Measurements from ENCODE around the gene LAMTOR3. TPM values are rescaled to one million over a fixed set of nuclear protein-coding genes. Genes with fewer than 3 reads are reported as not detected.

Gene LAMTOR3, protein sequence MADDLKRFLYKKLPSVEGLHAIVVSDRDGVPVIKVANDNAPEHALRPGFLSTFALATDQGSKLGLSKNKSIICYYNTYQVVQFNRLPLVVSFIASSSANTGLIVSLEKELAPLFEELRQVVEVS
- polyA plus RNA-seq (ENCODE audit: insufficient read length in 3 of 3), result 100 to 1,000 TPM; 101 to 115 (median 109) TPM

DNA sequence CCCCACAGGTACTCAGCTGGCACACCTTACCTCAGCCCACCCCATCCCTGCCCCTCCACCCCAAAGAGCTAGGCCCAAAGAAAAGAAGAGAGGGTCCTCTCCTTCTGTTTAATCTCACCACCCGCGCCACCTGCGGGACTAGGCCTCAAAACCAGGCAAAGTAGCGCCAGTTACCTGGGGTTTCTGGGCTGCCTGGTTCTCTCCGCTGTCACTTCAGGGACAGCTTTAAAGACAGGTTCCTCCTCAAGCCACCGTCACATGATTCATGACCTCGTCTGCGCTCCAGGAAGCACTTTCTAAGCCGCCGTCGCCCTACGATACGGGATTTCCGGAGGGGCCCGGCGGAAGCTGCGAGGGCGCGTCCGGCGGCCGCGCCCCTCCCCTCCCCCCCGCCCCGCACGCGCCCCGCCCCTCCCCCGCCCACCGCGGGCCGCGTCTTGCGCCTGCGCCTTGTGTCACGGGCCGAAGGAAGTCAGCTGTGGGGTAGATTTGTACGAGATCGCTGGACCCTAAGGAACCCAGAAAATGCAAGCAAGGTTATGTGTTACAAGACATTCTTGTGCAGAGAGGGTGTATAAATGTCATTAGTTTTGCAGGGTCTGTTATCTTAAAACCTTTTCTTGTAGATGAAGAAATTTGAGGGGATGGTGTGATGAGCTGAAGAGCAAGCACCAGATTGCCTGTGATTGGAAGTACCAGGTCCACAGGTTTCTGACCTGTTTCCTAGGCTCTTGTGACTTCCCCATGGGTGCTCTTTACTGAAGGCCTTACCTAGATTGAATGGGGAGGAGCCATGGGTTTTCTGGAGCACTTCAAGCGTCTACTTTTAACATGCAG lies at the start of gene LAMTOR3:
Gene LAMTOR3, minus strand, starts transcription at position 267 of the 837 bp plus-strand sequence. CDS start 464 bp downstream, outside the sequence.
- peak; percentile 74 to 84 (median 79) for DNase-seq (ENCODE audit: low read depth in 3 of 3, low spot score in 2 of 3)

DNA sequence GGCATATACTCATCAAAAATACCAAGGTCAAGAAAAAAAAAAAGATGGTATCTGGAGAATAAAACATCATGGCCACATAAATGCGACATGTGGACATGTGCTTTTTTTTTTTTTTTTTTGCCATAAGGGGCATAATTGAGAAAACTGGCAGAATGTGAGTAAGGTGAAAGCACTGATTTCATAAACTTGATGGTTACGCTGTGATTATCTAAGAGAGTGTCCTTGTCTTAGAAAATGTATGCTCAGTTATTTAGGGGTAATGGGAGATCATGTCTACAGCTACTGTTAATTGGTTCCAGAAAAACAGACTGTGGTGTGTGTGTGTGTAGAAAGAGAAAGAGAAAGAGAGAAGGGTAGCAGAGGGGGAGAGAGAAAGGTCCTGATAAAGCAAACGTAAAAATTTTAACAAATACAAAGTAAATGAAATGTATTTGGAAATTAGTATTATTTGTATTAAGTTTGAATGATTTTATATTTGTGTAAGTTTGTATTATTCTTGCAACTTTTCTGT lies 44.1 kb upstream of the LAMTOR3 start:
- DNase-seq (ENCODE audit: low read depth in 3 of 3, low spot score in 2 of 3), result no peak

DNA sequence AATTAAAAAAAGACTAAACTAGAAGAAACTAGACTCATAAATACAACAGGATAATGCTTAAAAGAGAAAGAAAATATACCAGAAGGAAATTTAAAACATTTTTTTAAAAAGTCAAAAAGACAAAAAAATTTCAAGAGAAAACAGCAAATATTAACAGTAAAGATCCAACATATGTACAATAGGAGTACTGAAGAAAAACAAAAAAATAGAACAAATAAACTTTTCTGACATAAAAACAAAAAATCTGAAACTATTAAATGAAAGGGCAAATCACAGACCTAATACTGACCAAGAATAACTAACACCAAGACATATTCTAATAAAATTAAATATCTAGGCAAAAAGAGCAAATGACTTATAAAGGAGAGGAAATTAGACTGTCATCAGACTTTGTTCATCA lies 40.7 kb upstream of the LAMTOR3 start:
- no peak for DNase-seq (ENCODE audit: low read depth in 3 of 3, low spot score in 2 of 3)

DNA sequence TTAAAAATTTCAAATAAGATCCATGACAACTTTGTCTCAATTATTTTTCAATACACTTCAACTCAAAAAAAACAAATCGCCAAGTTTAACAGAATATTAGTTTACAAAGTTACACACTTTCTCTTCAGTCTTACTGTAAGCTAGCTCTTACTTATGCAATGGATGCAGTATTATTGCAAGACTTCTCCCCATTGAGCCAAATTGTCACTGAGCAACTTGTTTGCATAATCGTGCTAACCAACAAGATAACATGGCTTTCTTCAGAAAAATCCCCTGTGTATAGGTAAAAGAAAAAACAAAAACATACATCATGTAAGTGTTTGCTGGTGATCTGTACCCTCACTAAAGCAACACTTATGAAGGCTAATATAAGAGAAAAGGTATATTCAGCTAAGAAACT lies 33.3 kb upstream of the LAMTOR3 start:
- DNase-seq (ENCODE audit: low read depth in 3 of 3, low spot score in 2 of 3), result no peak

DNA sequence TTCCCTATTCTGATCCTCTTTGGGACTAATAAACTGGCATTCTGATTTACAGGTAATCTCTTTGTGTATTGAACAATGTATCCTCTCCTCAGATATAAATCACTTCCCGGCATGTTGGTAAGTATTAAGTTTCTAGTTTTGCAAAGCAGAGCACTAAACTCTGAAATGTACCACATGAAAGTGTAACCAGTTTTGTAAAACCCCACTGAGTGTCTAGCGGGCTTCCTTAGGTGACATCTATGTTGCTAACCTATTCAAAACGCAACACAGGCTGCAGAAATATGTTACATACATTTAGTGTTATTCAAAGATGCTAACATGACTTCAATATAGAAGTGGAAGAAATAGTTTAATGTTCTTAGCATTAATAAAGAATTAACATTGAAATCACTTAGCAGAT lies 26.9 kb upstream of the LAMTOR3 start:
- no peak for DNase-seq (ENCODE audit: low read depth in 3 of 3, low spot score in 2 of 3)

DNA sequence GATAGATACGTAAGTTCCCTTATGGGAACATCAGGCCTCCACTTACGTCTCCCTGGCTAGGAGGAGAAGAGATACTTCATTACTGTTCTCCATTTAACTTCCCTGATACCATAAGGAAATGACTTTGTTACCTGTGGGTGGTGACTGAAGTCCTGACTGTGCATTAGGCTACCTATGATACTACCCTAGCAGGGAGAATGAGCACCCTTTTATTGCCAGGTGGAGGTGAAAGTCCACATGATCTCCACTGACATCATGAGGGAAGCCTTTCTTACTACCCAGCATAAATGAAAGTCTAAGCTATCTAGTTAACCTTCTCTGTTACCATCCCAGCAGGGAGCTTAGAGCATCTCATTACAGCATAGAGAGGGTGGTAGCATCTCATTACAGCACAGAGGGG lies 24.4 kb upstream of the LAMTOR3 start:
- no peak for DNase-seq (ENCODE audit: low read depth in 3 of 3, low spot score in 2 of 3)

DNA sequence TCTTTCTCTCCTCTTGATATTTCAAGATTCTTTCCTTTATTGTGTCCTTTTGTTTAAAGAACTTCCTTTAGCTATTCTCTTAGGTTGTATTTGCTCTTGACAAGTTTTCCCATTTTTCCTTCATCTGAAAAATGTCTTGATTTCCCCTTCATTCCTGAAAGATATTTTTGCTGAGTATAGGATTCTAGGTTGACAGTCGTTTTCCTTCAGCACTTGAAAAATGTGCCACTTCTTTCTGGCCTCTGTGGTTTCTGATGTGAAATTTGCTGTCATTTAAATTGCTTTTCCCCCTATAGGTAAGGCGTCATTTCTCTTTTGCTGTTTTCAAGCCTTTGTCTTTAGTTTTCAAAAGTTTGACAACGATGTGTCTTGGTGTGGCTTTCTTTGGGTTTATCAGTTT lies 23.3 kb upstream of the LAMTOR3 start:
- DNase-seq (ENCODE audit: low read depth in 3 of 3, low spot score in 2 of 3), result no peak

DNA sequence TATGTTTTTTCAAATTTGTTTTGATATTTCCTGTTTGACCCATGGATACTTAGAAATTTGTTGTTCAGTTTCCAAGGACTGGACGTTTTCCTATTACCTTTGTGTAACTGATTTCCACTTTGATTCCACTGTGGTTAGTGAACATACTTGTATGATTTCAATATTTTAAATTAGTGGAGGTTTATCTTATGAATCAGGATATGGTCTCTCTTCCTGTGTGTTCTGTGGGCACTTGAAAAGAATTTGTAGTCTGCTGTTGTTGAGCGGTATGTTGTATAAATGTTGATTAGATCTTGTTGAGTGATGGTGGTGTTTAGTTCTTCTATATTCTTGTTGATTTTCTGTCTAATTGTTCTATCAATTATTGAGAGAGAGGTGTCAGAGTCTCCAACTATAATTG lies 21.2 kb upstream of the LAMTOR3 start:
- DNase-seq (ENCODE audit: low read depth in 3 of 3, low spot score in 2 of 3), result no peak

DNA sequence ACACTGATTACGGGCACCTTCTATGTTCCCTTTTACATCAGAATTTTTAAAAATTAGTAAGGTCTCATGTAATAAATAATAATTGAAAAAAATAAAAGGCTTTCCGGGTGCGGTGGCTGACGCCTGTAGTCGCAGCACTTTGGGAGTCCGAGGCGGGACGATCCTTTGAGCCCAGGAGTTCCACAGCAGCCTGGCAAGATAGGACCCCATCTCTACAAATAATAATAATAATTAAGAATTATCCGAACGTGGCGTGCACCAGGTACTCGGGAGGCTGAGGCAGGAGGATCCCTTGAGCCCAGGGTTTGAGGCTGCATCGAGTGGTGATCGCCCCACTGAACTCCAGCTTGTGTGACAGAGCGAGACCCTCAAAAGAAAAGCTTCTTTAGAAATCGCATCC lies 771 bp upstream of the LAMTOR3 start:
- no peak for DNase-seq (ENCODE audit: low read depth in 3 of 3, low spot score in 2 of 3)

DNA sequence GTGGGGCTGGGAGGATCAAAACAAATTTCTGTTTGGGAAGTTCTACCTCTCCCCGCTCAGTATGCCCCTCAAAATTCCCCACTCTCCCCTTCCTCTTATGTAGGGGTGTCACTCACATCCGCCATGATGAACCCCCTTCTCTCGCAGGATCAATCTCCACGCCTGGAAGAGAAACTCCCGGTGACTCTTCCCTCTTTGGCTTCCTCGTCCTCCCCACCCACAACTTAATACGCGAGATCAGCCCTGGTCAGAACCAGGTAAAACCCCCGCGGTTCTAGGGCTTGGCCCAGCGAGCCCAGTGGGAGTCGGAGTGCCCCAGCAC lies 427 bp downstream of the LAMTOR3 start:
- DNase-seq (ENCODE audit: low read depth in 3 of 3, low spot score in 2 of 3), result peak in 1 of 3 donors; percentile 10

DNA sequence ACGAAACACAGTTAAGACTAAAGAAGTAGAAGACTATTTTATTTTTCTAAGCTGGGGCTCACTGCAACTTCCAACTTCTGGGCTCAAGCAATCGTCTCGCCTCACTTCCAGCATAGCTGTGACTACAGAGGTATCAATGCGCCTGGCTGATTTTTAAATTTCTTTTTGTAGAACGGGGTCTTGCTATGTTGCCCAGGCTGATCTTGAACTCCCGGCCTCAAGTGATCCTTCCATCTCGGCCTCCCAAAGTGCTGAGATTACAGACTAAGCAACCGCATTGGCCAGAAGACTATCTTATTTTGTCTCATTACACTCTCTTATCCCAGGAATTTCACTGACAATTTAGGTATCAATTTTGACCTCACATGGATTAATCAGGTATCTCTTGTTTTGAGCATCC lies 1.2 kb downstream of the LAMTOR3 start:
- DNase-seq (ENCODE audit: low read depth in 3 of 3, low spot score in 2 of 3), result no peak

DNA sequence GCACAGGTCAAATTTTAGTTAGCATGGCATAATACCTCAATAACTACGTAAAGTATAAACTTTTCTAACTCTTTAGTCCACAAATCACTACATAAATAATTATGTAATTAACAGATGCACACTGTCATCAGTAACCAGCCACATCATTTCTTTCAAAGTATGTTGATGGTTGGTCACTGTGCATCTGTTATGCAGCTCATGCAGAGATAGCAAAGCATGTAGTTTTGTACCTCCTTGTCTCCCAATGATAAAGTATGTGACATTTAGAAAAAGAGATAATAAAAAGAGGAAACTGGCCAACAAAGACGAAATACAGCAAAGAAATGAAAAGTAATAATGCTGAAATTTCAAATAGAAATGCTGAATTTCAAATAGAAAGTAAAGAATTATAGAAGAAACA lies 2.9 kb downstream of the LAMTOR3 start:
- DNase-seq (ENCODE audit: low read depth in 3 of 3, low spot score in 2 of 3), result no peak

DNA sequence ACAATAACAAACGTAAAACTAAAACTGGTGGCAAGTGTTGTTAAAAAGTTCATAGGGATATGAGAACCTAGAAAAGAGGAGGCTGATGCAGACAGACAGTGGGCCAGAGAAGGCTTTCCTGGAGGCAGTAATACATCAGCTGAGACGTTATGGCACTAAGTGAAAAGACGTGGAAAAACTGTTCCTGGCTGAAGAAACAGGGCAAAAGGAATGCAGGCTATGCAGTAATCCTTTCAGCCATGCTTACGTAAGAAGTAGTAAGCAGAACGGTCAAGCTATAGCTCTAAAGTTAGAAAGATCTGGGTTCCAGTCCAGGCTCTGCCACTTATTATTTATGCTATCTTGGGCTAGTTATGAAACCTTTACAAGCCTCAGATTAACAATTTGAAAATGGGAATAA lies 6.4 kb downstream of the LAMTOR3 start:
- DNase-seq (ENCODE audit: low read depth in 3 of 3, low spot score in 2 of 3), result no peak

DNA sequence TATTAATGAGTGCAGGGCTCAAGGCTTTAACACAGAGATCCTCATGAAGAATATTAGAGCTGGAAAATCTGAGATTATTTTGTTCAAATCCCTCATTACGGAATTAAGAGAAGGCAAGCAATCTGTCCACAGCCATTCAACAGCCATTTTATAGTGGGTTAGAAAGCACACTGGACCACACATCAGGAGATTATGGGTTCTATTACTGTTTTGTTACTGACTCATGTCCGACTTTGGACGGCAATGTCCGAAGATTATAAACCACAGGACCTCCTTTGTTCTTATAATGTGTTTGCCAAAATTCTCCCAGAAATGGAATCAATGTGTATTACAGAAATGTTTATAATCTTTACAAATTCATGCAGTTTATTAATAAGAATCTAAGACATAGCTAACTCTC lies 8.1 kb downstream of the LAMTOR3 start:
- DNase-seq (ENCODE audit: low read depth in 3 of 3, low spot score in 2 of 3), result no peak

DNA sequence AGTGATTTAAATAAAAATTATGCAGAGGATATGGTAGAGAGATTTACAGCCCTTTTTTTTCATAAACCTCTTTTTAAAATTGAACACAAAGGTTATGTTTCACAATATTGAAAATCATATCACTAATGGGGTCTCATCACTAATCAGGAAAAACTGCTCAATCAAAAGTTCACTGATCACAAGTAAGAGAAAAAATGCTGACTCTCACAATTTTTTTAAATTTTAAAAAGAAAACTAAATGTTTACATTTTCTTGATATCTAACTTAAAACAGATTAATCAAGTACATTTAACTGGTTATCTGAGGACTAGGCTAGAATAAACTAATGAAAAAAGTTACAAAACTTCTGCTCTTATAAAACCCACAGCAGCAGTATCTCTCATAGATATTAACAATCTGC lies 8.5 kb downstream of the LAMTOR3 start:
- no peak for DNase-seq (ENCODE audit: low read depth in 3 of 3, low spot score in 2 of 3)

DNA sequence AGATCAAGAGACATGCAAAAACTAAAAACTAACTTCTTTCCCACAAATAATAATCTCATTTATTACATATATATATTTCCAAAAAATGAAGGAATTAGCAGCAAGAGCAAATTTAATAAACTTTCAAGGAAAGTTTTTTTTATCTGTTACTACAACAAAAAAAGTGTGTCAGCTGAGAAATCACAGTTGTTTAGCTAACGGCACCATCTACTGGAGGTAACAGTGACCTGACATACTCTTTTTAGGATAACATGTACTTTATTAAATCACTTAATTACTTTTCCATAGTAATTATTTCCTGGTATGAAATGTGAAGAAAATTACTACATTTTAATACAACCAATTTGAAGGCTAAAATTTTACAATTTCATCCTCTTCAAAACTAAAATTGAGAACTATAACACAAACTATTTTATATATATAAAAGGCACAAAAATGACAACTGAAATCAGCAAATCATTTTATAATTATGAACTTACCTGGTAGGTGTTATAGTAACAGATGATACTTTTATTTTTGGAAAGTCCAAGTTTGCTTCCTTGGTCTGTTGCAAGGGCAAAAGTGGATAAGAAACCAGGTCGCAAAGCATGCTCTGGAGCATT lies 9.1 kb downstream of the LAMTOR3 start:
- peak in 1 of 3 donors; percentile 13 for DNase-seq (ENCODE audit: low read depth in 3 of 3, low spot score in 2 of 3)

DNA sequence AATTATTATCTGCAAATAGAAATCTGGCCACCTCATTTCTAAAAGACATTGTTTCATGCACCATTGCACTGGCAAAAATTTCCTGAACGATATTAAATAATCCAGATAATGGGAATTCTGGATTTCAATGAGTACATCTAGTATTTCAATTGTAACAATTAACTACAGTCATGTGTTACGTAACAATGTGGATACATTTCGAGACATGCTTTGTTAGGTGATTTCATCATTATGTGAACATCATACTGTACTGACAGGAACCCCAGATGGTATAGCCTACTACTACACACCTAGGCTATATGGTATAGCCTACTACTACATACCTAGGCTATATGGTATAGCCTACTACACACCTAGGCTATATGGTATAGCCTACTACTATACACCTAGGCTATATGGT lies 14.8 kb downstream of the LAMTOR3 start:
- no peak for DNase-seq (ENCODE audit: low read depth in 3 of 3, low spot score in 2 of 3)

DNA sequence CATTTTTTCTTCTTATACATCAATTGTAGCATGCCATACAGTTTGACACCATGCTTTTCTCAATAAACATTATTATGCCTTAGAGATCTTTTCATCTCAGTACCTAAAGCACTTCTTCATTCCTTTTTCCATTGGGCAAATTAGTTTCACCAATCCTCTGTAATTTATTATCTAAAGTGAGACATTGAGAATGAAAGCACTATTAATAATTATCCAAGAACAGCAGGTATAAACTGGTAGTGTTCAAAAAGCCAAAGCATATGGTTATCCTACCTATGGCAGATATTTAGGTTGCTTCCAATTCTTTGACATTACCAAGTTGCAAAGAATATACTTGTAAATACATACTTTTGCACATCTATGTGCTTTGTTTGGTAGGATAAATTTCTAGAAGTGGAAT lies 15.6 kb downstream of the LAMTOR3 start:
- no peak for DNase-seq (ENCODE audit: low read depth in 3 of 3, low spot score in 2 of 3)

DNA sequence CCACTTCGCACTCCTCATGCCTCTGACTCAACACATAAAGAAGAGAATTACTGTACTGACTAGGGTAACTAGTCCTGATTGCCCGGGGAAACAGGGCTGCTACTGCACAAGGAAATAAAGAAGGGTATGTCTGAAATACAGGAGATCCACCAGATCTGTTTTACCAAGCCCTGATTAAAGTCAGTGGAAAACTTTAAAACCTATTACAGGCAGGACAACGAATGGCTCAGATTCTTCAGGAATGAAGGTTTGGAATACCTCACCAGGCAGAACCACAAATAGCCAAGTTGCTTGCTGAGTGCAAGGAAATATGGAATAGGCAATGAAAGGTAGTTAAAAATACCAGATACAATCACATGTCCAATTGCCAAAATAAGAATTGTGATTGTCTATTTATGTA lies 17.3 kb downstream of the LAMTOR3 start:
- no peak for DNase-seq (ENCODE audit: low read depth in 3 of 3, low spot score in 2 of 3)

DNA sequence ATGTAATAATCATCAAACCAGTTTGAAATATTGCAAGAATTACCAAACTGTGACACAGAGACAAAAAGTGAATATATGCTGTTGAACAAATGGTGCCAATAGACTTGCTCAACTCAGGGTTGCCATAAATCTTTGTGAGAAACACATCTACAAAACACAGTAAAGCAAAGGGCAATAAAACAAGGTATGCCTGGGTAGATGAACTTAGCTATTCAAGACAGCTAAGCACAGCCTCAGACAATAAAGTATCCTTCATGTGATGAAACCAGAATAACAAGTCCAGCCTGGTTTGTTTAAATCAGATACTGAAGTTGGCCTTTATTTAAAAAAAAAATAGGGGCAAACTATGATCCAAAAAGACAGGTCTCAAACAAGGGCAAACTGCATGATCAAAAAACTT lies 19.2 kb downstream of the LAMTOR3 start:
- DNase-seq (ENCODE audit: low read depth in 3 of 3, low spot score in 2 of 3), result no peak

DNA sequence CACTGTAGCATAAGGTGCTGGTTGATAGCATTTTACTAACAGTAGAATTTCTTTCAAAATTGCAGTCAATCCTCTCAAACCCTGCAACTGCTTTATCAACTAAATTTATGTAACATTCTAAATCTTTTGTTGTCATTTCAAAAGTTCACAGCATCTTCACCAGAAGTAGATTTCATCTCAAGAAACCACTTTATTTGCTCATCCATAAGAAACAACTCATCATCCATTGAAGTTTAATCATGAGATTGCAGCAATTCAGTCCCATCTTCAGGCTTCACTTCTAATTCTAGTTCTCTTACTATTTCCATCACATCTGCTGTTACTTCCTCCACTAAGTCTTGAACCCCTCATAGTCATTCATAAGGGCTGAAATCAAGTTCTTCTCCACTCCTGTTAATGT lies 21.7 kb downstream of the LAMTOR3 start:
- DNase-seq (ENCODE audit: low read depth in 3 of 3, low spot score in 2 of 3), result no peak

DNA sequence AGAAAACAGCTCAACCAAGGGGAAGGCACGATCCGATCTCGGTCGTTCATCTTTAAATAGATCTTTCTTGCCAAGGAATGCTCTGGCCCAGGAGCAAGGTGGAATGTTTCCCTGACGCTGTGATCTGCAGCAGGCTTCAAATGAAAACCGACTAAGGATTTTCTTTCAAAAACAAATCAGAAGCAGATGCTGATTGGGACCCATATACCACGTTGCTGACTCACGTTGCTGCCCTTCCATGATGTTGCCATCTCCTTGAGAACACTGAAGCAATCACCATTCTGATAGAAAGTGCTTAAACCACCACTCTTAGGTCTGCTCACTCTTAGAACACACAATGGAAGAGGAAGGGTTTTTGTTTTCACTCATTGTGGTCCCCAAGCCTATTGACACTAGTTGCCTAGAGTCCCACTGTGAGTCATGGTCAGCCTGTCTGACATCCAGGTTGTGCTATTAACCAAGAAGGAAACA lies 26.1 kb downstream of the LAMTOR3 start:
- no peak for DNase-seq (ENCODE audit: low read depth in 3 of 3, low spot score in 2 of 3)
